Peyer's patch (tissue), 4 donors: Measurements from ENCODE around the gene SMTNL2. TPM values are rescaled to one million over a fixed set of nuclear protein-coding genes. Genes with fewer than 3 reads are reported as not detected.

Experiments
- DNase-seq, 3 donors: peaks; one replicate each; pipeline ENCODE4 v3.0.0-alpha.2; 2017 to 2019
- H3K27ac ChIP-seq, 4 donors: fragments of 200-600 bp; sonication (generic); one replicate each; pipeline ENCODE4 v1.5.1; 2016 to 2019
- H3K27me3 ChIP-seq, 2 donors: fragments of 200-600 bp; sonication (generic); one replicate each; pipeline ENCODE4 v1.5.1; 2019
- H3K36me3 ChIP-seq, 3 donors: fragments of 200-600 bp; sonication (generic); one replicate each; pipeline ENCODE4 v1.5.1; 2016 to 2019
- H3K4me1 ChIP-seq, 4 donors: fragments of 200-600 bp; sonication (generic); one replicate each; pipeline ENCODE4 v1.5.1; 2016 to 2019
- H3K4me3 ChIP-seq, 4 donors: fragments of 200-600 bp; sonication (generic); 1 replicate in 3 of 4; 2 replicates in 1 of 4; pipeline ENCODE4 v1.5.1; 2016 to 2019; ENCODE audit warnings: mild to moderate bottlenecking in 1 of 4
- H3K9me3 ChIP-seq, 4 donors: fragments of 200-600 bp; sonication (generic); one replicate each; pipeline ENCODE4 v1.5.1; 2016 to 2019; ENCODE audit warnings: mild to moderate bottlenecking in 1 of 4
- POLR2A ChIP-seq, 2 donors: fragments of 450-650 bp; IDR thresholded peaks; one replicate each; pipeline ENCODE4 v1.5.1; 2017; ENCODE audit warnings: antibody characterized with exemption in 2 of 2, mild to moderate bottlenecking in 2 of 2, moderate library complexity in 2 of 2
- total RNA-seq, 4 donors: library from RNA; depleted of rRNA; stranded (reverse); fragments of >200 nt; gene quantifications; one replicate each; pipeline ENCODE4 v1.1.0, GENCODE V29; 2016
- TF ChIP-seq, protein P1 (sequence below), 6 experiments: fragments of 450-650 bp in 4 of 6; fragments of 200-600 bp in 2 of 6; sonication (generic) in 1 of 6; IDR thresholded peaks; one replicate each; pipeline ENCODE4 v1.5.1; 2017 to 2019; ENCODE audit warnings: antibody characterized with exemption in 6 of 6, mild to moderate bottlenecking in 3 of 6, moderate library complexity in 1 of 6

SMTNL2 gene
- total RNA-seq, 4 donors from 2014 or later, result 1.2 TPM; not detected in 3

DNA sequence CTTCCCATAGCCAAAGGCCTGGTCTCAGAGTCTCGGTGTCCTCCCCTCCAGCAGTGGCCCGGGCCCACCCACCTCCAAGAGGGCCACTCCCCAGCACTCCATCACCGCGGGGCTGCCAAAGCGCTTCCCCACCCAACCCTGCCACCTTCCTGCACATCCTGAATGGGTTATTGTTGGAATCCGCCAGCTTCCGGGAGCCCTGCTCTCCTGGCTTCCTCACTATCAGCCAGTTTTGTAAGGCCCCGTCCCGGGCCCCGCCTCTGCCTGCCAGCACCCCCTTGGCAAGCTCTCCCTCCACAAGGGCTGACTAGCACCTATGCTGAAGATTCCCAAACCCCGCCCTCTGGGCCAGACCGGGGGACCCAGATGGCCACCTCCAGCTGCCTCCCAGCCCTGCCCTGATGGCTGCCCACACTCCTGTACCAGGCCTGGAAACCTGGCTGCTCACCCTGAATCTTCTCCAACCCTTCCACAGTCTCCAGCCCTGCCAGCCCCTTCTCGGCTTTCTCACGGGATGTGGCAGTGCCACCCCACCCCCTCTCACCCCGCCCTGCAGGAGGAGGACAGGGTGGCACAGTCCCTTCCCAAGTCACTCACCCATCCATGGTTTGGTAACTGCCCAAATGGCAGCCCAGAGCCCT is 43.5 kb upstream of the SMTNL2 start:
- Histone ChIP-seq H3K27me3 (no peaks in the 10 kb centered on the region), H3K27ac (peak overlapping the region in 2 of 4 donors; percentile 48 to 81), H3K4me3 (no peak overlapping the region), H3K4me1 (peaks cover 0 to 35% (median 6%) of the 10 kb centered on the region in 4 donors), H3K36me3 (peaks cover 0 to 70% (median 0%) of the 10 kb centered on the region in 3 donors), H3K9me3 (no peaks in the 10 kb centered on the region)
- TF ChIP-seq, protein P1, sequence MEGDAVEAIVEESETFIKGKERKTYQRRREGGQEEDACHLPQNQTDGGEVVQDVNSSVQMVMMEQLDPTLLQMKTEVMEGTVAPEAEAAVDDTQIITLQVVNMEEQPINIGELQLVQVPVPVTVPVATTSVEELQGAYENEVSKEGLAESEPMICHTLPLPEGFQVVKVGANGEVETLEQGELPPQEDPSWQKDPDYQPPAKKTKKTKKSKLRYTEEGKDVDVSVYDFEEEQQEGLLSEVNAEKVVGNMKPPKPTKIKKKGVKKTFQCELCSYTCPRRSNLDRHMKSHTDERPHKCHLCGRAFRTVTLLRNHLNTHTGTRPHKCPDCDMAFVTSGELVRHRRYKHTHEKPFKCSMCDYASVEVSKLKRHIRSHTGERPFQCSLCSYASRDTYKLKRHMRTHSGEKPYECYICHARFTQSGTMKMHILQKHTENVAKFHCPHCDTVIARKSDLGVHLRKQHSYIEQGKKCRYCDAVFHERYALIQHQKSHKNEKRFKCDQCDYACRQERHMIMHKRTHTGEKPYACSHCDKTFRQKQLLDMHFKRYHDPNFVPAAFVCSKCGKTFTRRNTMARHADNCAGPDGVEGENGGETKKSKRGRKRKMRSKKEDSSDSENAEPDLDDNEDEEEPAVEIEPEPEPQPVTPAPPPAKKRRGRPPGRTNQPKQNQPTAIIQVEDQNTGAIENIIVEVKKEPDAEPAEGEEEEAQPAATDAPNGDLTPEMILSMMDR (IDR thresholded peaks at IDR 0.05), result no peak
- no peak for TF ChIP-seq POLR2A (IDR thresholded peaks at IDR 0.05)
- DNase-seq, result no peak

DNA sequence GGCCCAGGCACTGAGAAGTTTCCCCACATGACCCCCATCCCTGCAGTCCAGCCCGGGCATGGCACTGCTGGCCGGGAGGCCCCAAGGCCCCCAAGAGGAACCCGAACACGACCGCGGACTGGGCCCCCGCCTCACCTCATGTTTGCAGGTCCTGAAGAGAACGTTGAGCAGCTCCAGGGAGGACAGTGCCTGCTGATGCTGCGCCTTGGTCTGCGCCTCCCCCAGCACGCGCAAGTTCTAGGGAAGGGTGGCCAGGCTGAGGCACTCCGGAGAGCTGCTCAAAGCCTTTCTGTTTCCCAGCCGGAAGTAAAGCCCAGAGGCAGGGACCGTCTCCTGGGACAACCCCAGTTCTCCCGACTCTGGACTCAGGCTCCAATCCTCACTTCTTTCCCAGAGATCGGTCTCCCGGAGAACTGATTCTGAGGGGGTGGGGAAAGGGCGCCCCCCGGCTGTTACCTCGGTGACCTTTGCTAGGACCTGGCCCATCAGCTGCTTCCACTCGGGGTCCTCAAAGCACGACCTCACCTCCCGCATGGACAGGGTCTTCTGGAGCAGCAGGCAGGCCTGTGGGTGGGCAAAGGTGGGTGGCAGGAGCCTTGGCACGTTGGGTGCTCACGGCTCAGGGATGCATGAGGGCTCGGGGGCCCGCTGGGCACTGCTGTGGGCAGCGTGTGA is 42.9 kb upstream of the SMTNL2 start:
- TF ChIP-seq, protein P1 (IDR thresholded peaks at IDR 0.05), result no peak
- TF ChIP-seq POLR2A (IDR thresholded peaks at IDR 0.05), result no peak
- Histone ChIP-seq H3K27me3 (no peaks in the 10 kb centered on the region), H3K36me3 (peaks cover 0 to 76% (median 0%) of the 10 kb centered on the region in 3 donors), H3K27ac (peak overlapping the region in 2 of 4 donors; percentile 48 to 81), H3K4me1 (peaks cover 0 to 28% (median 4%) of the 10 kb centered on the region in 4 donors), H3K4me3 (no peak overlapping the region), H3K9me3 (no peaks in the 10 kb centered on the region)
- DNase-seq, result no peak

DNA sequence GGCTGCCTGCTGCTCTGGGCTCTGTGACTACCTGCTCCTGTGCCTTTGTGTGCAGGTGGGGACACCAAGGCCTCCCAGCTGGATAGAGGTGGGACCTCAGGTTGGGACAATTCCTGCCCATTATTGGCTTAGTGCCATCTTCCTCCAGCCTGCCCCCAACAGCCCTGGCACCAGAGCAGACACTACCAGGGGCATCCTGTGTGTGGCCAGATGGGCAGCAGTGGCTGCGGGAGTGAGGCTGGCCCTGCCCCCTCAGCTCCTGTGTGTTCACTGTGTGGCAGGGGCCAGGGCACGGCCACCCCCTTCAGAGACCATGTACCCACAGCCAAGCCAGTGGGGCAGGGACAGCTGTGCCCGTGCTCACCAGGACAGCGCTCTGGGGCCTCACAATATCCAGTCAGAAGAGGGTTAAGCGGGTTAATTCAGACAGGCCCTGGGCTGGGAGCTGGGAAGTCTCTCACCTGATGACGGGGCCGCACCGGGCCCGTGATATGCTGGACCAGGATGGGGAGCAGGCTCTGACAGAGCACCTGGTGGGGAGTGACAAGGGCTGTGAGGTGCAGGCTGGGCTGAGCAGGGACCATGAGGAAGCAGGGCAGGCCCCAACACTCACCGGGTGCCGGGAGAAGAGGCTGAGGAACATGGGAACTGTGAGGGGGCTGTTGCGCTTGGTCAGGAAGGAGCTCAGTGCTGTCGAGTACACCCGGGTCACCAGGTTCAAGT is 42.2 kb upstream of the SMTNL2 start:
- no peak for DNase-seq
- H3K4me1 ChIP-seq, result peaks cover 0 to 21% (median 2%) of the 10 kb centered on the region in 4 donors
- no peaks in the 10 kb centered on the region for H3K9me3 ChIP-seq
- peak overlapping the region in 1 of 4 donors; percentile 81 for H3K27ac ChIP-seq
- no peak overlapping the region for H3K4me3 ChIP-seq
- TF ChIP-seq, protein P1 (IDR thresholded peaks at IDR 0.05), result no peak
- no peak for TF ChIP-seq POLR2A (IDR thresholded peaks at IDR 0.05)
- peaks cover 0 to 82% (median 0%) of the 10 kb centered on the region in 3 donors for H3K36me3 ChIP-seq
- H3K27me3 ChIP-seq, result no peaks in the 10 kb centered on the region

DNA sequence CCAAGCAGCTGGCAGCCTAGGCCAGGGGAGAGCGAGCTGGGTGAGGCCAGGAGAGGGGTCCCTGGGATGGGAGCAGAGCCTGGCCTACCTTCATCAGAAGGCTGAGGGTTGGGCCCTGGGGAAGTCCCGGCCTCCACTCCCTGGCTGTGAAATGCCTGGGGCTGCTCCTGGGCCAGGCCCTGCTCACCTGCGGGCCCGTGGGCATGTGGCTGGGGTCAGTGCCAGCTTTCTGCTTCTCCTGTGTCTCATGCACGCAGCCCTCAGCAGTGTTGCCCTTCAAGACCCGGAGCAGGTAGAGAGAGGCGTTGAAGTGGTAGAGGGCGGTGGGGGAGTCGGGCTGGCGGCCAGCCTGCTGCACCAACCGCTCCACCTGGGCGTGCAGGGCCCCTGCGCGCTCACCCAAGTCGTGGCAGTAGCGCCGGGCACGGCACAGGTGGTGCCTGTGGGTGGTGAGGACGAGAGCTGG is 41.6 kb upstream of the SMTNL2 start:
- no peaks in the 10 kb centered on the region for H3K9me3 ChIP-seq
- no peak overlapping the region for H3K27ac ChIP-seq
- H3K4me1 ChIP-seq, result peaks cover 0 to 16% (median 2%) of the 10 kb centered on the region in 4 donors
- H3K36me3 ChIP-seq, result peaks cover 0 to 83% (median 0%) of the 10 kb centered on the region in 3 donors
- TF ChIP-seq, protein P1 (IDR thresholded peaks at IDR 0.05), result no peak
- TF ChIP-seq POLR2A (IDR thresholded peaks at IDR 0.05), result no peak
- H3K27me3 ChIP-seq, result no peaks in the 10 kb centered on the region
- H3K4me3 ChIP-seq, result no peak overlapping the region
- DNase-seq, result no peak

DNA sequence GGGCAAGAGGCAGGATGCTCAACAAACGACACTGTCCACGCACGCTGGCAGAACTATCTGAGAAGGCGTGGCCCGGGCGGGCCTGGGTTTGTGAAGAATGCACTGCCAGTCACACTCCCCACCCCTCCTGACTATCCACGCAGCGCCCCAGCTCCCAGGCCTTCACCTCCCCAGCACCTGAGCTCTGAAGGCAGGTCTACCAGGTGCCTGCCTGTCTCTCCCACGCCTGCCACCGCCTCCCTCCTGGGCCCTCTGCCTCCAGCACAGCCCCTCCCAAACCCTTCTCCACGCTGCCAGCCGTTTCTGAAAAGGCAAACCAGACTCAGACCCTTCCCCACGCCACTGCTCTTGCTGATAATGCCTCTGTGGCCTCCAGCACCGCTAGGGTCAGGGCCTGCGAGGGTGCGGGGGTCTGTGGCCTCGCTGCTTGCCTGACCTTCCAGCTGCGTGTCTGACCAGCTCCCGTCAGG is 40.7 kb upstream of the SMTNL2 start:
- Histone ChIP-seq H3K4me3 (no peak overlapping the region), H3K27me3 (no peaks in the 10 kb centered on the region), H3K9me3 (no peaks in the 10 kb centered on the region), H3K27ac (no peak overlapping the region), H3K4me1 (peaks cover 0 to 16% (median 2%) of the 10 kb centered on the region in 4 donors), H3K36me3 (peaks cover 0 to 89% (median 0%) of the 10 kb centered on the region in 3 donors)
- no peak for DNase-seq
- TF ChIP-seq, protein P1 (IDR thresholded peaks at IDR 0.05), result no peak
- TF ChIP-seq POLR2A (IDR thresholded peaks at IDR 0.05), result no peak
